Endothelial cell (in vitro differentiated cells): Measurements from ENCODE around the gene XYLT1. TPM values are rescaled to one million over a fixed set of nuclear protein-coding genes. Genes with fewer than 3 reads are reported as not detected.

Experiments used
- DNase-seq: peaks from one replicate; pipeline ENCODE4 v3.0.0; 2021; ENCODE audit warnings: low spot score
- H3K27ac Mint-ChIP-seq: one replicate; pipeline ENCODE4 v1.8.0; 2021; ENCODE audit warnings: mixed read lengths, inconsistent platforms; ENCODE audit not compliant: unreplicated experiment
- H3K27me3 Mint-ChIP-seq: one replicate; pipeline ENCODE4 v1.8.0; 2021; ENCODE audit warnings: mild to moderate bottlenecking, moderate library complexity, mixed read lengths, inconsistent platforms; ENCODE audit not compliant: unreplicated experiment
- H3K36me3 Mint-ChIP-seq: one replicate; pipeline ENCODE4 v1.8.0; 2021; ENCODE audit warnings: mild to moderate bottlenecking, low read depth, mixed read lengths, inconsistent platforms; ENCODE audit not compliant: unreplicated experiment
- H3K4me1 Mint-ChIP-seq: one replicate; pipeline ENCODE4 v1.8.0; 2021; ENCODE audit warnings: mild to moderate bottlenecking, mixed read lengths, inconsistent platforms; ENCODE audit not compliant: unreplicated experiment
- H3K4me3 Mint-ChIP-seq: one replicate; pipeline ENCODE4 v1.8.0; 2021; ENCODE audit warnings: mild to moderate bottlenecking, mixed read lengths, inconsistent platforms; ENCODE audit not compliant: unreplicated experiment
- H3K9me3 Mint-ChIP-seq: one replicate; pipeline ENCODE4 v1.8.0; 2021; ENCODE audit warnings: mixed read lengths, inconsistent platforms; ENCODE audit not compliant: unreplicated experiment
- CTCF ChIP-seq: fragments of 200-600 bp; sonication (generic); IDR thresholded peaks from one replicate; pipeline ENCODE4 v1.5.0; 2021; ENCODE audit warnings: antibody characterized with exemption; ENCODE audit not compliant: unreplicated experiment
- total RNA-seq: library from RNA; stranded (reverse); fragmentation: NEBNext Ultra II Directional; extraction: Animal tissue kit (Norgen Biotek cat#: 25700); gene quantifications from one replicate; pipeline ENCODE4 v1.2.1, GENCODE V29; 2021; ENCODE audit not compliant: unreplicated experiment

The XYLT1 gene
- total RNA-seq, 1 donor from 2014 or later = 11.1 TPM

DNA sequence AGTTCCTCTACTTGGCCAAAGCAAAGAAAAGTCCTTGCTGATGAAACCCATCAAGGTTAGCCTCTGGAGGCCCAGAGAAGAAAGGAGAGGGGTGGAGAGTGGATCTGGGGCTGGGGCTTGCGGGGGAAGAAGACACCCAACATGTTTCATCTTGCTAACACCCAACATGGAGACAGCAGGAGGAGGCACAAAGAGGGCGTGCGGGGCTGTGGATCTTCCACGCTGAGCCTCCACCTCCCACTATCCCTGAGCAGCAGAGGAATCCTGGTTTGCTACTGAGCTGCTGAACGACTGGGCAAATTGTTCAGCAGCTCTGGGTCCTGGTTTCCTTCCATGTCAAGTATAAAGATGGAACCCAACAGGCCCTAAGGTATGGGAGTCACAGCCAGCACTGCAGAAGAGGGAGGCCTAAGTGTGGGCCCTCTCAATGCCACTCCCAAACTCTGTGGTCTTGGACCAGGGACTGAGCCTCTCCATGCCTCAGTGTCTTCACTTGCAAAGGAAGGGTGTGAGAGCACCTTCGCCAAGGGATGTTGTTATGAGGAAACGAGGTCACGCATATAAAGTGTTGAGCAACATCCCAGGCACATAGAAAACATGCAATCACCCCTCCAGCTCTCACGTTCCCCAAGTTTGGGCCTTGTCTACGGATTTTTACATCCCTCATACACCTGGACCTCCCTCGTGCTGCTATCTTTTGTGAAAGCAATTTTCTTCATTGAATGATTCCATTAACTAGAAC is 122.5 kb downstream of the XYLT1 start:
- Mint-ChIP-seq H3K36me3 (peaks cover 3% of the 10 kb centered on the region), H3K4me3 (no peak overlapping the region), H3K9me3 (no peaks in the 10 kb centered on the region), H3K27me3 (peaks cover 5% of the 10 kb centered on the region), H3K27ac (no peak overlapping the region), H3K4me1 (peaks cover 10% of the 10 kb centered on the region)
- no peak for TF ChIP-seq CTCF
- DNase-seq = no peak

DNA sequence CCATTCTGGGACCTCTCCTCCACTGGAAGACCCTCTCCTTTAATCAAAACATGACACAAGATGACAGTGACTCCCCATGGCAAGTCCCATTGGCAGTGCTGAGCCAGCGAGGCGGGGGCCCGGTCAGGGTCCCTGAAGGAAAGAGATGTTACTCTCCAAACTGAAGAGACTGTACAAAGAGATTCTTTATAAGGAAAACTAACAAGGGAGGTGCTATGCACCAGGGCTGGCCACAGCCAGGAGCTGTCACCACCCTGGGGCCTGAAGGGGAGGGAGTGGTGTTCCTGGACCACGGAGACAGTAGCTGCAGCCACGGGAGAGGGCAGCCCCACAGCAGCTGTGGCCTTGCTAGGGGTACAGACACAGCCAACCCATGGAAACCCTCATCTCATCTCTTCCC is 123.1 kb downstream of the XYLT1 start:
- peaks cover 10% of the 10 kb centered on the region for H3K4me1 Mint-ChIP-seq
- H3K36me3 Mint-ChIP-seq = peaks cover 3% of the 10 kb centered on the region
- no peak overlapping the region for H3K4me3 Mint-ChIP-seq
- H3K27me3 Mint-ChIP-seq = peaks cover 5% of the 10 kb centered on the region
- no peak overlapping the region for H3K27ac Mint-ChIP-seq
- no peak for TF ChIP-seq CTCF
- DNase-seq = no peak
- no peaks in the 10 kb centered on the region for H3K9me3 Mint-ChIP-seq

DNA sequence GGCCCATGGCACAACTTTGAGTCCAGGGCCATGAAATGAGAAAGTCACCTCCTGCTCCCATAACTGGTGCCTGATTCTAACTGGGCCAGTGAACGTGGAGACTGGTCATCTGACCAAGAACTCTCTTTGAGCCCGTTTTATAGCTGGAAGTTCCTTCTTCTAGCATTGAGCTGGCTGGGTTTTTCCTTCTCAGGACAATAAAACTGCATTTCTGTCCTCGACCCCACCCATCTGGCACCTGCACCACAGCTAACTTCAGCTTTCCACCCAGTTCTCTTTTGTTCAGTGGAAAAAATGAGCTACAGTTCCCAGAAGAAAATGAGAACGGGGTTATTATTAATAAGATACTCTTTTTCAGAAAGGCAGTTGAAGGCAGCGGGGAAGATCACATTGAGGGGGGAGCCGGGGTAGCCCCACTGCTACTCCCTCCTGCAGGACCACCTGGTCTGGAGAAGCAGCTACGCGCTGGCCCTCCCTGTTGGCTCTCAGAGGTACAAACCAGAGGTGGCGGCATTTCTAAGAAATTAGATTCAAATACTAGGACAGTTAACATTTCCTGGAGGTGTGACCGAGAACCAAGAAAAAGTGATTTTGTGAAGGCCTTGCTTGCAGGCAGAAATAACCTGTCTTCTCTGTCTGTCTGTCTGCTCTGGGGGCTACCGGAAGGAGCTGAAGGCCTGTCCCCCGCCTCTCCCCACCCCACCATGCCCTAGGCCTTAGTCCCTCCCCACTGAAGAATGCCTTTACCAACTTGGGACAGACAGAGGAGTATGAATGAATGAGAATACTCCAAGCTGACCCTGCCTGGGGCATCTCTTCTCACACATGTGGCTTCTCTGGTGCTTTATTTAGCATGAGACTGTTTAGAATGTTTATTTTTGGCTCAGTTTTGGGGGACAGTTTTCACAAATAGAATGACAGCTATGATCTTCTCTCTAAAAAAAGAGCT is 123.9 kb downstream of the XYLT1 start:
- H3K27ac Mint-ChIP-seq = no peak overlapping the region
- DNase-seq = no peak
- H3K4me3 Mint-ChIP-seq = no peak overlapping the region
- H3K9me3 Mint-ChIP-seq = no peaks in the 10 kb centered on the region
- peaks cover 3% of the 10 kb centered on the region for H3K36me3 Mint-ChIP-seq
- peaks cover 6% of the 10 kb centered on the region for H3K4me1 Mint-ChIP-seq
- no peak for TF ChIP-seq CTCF
- peaks cover 5% of the 10 kb centered on the region for H3K27me3 Mint-ChIP-seq

DNA sequence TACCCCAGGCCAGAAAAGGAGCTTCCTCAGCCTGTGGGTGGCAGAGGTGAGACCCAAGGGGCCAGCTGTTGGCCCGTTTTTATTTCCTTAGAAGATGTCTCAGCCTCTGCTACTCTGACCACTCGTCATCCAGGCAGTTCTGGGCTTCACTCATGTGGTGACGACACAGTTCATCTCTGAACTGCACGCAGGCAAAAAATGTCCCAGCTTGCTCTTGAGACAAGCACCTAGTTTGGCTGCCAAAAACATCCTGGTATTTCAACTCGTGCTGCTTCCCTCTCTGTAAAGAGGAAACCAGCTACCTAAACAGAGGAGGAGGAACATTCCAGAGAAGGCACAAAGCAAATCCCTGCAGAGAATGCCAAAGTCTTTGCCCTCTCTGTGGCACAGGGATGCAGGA is 125.7 kb downstream of the XYLT1 start:
- peaks cover 7% of the 10 kb centered on the region for H3K4me1 Mint-ChIP-seq
- H3K27me3 Mint-ChIP-seq = peaks cover 5% of the 10 kb centered on the region
- no peak overlapping the region for H3K4me3 Mint-ChIP-seq
- H3K9me3 Mint-ChIP-seq = no peaks in the 10 kb centered on the region
- DNase-seq = no peak
- no peak for TF ChIP-seq CTCF
- H3K27ac Mint-ChIP-seq = no peak overlapping the region
- H3K36me3 Mint-ChIP-seq = peaks cover 3% of the 10 kb centered on the region
